ENCODE measurements around the gene ERICH6. TPM values are rescaled to one million over a fixed set of nuclear protein-coding genes. Genes with fewer than 3 reads are reported as not detected.

ERICH6 gene
- total and polyA plus RNA-seq, 2 donors from 2014 or later = 0.19 TPM; not detected in 1

GRCh38 chr3:150748684-150749047 lies 44.9 kb upstream of the ERICH6 start:
- Histone ChIP-seq H3K4me1 (ENCODE audit: control insufficient read depth in 2 of 3, insufficient read depth in 2 of 3, low read depth in 1 of 3, low read length in 3 of 3) (peaks cover 0 to 48% (median 30%) of the 10 kb centered on the region in 3 donors), H3K36me3 (ENCODE audit: control insufficient read depth in 2 of 3, insufficient read depth in 3 of 3, low read length in 3 of 3) (no peaks in the 10 kb centered on the region), H3K4me3 (ENCODE audit: low read length in 3 of 3) (peak overlapping the region in 1 of 3 donors; percentile 1), H3K9ac (ENCODE audit: low read length in 3 of 3) (no peak overlapping the region), H3K9me3 (ENCODE audit: control insufficient read depth in 2 of 3, insufficient read depth in 1 of 3, low read length in 3 of 3) (no peaks in the 10 kb centered on the region), H3K27ac (ENCODE audit: low read depth in 2 of 2, low read length in 2 of 2) (peak overlapping the region in 1 of 2 donors; percentile 26), H3K27me3 (ENCODE audit: control insufficient read depth, insufficient read depth, low read length) (no peaks in the 10 kb centered on the region)
- TF ChIP-seq CTCF (IDR thresholded peaks at IDR 0.05; ENCODE audit: borderline replicate concordance, extremely low read depth, insufficient read depth) = no peak
- no peak for DNase-seq
- intact Hi-C loops (cut with DNase I) = no loop called here
- no peak for FAIRE-seq

GRCh38 chr3:150747886-150748683 lies 44.4 kb upstream of the ERICH6 start:
- Histone ChIP-seq H3K9ac (ENCODE audit: low read length in 3 of 3) (no peak overlapping the region), H3K27me3 (ENCODE audit: control insufficient read depth, insufficient read depth, low read length) (no peaks in the 10 kb centered on the region), H3K4me1 (ENCODE audit: control insufficient read depth in 2 of 3, insufficient read depth in 2 of 3, low read depth in 1 of 3, low read length in 3 of 3) (peaks cover 0 to 54% (median 36%) of the 10 kb centered on the region in 3 donors), H3K27ac (ENCODE audit: low read depth in 2 of 2, low read length in 2 of 2) (peak overlapping the region in 1 of 2 donors; percentile 35), H3K36me3 (ENCODE audit: control insufficient read depth in 2 of 3, insufficient read depth in 3 of 3, low read length in 3 of 3) (no peaks in the 10 kb centered on the region), H3K4me3 (ENCODE audit: low read length in 3 of 3) (peak overlapping the region in 1 of 3 donors; percentile 1), H3K9me3 (ENCODE audit: control insufficient read depth in 2 of 3, insufficient read depth in 1 of 3, low read length in 3 of 3) (no peaks in the 10 kb centered on the region)
- TF ChIP-seq CTCF (IDR thresholded peaks at IDR 0.05; ENCODE audit: borderline replicate concordance, extremely low read depth, insufficient read depth) = no peak
- FAIRE-seq (no peak), DNase-seq (peak in 2 of 5 donors; percentile 29 to 31)
- intact Hi-C loops (cut with DNase I) = no loop called here

GRCh38 chr3:150746791-150747590 lies 43.3 kb upstream of the ERICH6 start:
- peak overlapping the region; percentile 26 to 38 for H3K27ac ChIP-seq (ENCODE audit: low read depth in 2 of 2, low read length in 2 of 2)
- intact Hi-C loops (cut with DNase I) = no loop called here
- DNase-seq (peak in 1 of 5 donors; percentile 29), FAIRE-seq (no peak)
- H3K9me3 ChIP-seq (ENCODE audit: control insufficient read depth in 2 of 3, insufficient read depth in 1 of 3, low read length in 3 of 3) = no peaks in the 10 kb centered on the region
- H3K4me3 ChIP-seq (ENCODE audit: low read length in 3 of 3) = no peak overlapping the region
- H3K36me3 ChIP-seq (ENCODE audit: control insufficient read depth in 2 of 3, insufficient read depth in 3 of 3, low read length in 3 of 3) = peaks cover 0 to 3% (median 0%) of the 10 kb centered on the region in 3 donors
- H3K9ac ChIP-seq (ENCODE audit: low read length in 3 of 3) = no peak overlapping the region
- peaks cover 0 to 61% (median 40%) of the 10 kb centered on the region in 3 donors for H3K4me1 ChIP-seq (ENCODE audit: control insufficient read depth in 2 of 3, insufficient read depth in 2 of 3, low read depth in 1 of 3, low read length in 3 of 3)
- no peaks in the 10 kb centered on the region for H3K27me3 ChIP-seq (ENCODE audit: control insufficient read depth, insufficient read depth, low read length)
- TF ChIP-seq CTCF (IDR thresholded peaks at IDR 0.05; ENCODE audit: borderline replicate concordance, extremely low read depth, insufficient read depth) = no peak

All from kidney (tissue), 14 donors.